Endothelial cell of umbilical vein (primary cell): ENCODE results near the gene SRGN. TPM values are rescaled to one million over a fixed set of nuclear protein-coding genes. Genes with fewer than 3 reads are reported as not detected.
"Not testable (repeated sequence)": the region's sequence is repeated elsewhere in the genome, so short reads cannot be mapped to it uniquely, and the experiment has no call there.

Source experiments
- BruUV-seq: library from RNA; stranded (reverse); fragments of 400-500 nt; replicated peaks from 2 replicates; lab custom pipeline; 2021; lab: Mats Ljungman, UMichigan
- CTCF ChIA-PET: fragments of 300-600, 350-600 bp; sonication (Branson Sonifier 250); formaldehyde crosslinking; loops from one replicate; lab custom pipeline; 2021; ENCODE audit warnings: antibody characterized with exemption, inconsistent platforms; lab: Charles Lee
- POLR2A ChIA-PET: fragments of 300-600, 350-600 bp; sonication (Branson Sonifier 250); formaldehyde crosslinking; loops from one replicate; lab custom pipeline; 2021; ENCODE audit warnings: antibody characterized with exemption, inconsistent platforms; lab: Charles Lee
- DNase-seq: peaks from one replicate; pipeline ENCODE4 v3.0.0-alpha.2; 2011; ENCODE audit warnings: low read depth, low spot score
- FAIRE-seq: peaks from 2 replicates; lab custom pipeline; 2011; peaks lifted over from hg19 to GRCh38; lab: Jason Lieb, UNC
- H2AFZ ChIP-seq: 2 replicates; pipeline ENCODE4 v1.6.0; 2012; ENCODE audit warnings: low read depth, low read length, control low read depth, inconsistent platforms
- H3K27ac ChIP-seq: 2 replicates; pipeline ENCODE4 v1.5.1; 2011; ENCODE audit warnings: low read depth, mild to moderate bottlenecking, control low read depth, low read length, moderate library complexity; ENCODE audit not compliant: insufficient read depth
- H3K27me3 ChIP-seq, 2 experiments: 2 replicates each; pipeline versions ENCODE4 v1.6.0 to v1.6.1; 2011; ENCODE audit warnings: low read length in 2 of 2, mixed read lengths in 1 of 2; ENCODE audit not compliant: control insufficient read depth in 2 of 2, insufficient read depth in 2 of 2
- H3K36me3 ChIP-seq, 2 experiments: 2 replicates in 1 of 2; 3 replicates in 1 of 2; pipeline ENCODE4 v1.5.1; 2011; ENCODE audit warnings: low read length in 2 of 2, mild to moderate bottlenecking in 1 of 2, moderate library complexity in 1 of 2; ENCODE audit not compliant: control insufficient read depth in 2 of 2, insufficient read depth in 2 of 2; ENCODE audit errors: extremely low read depth in 1 of 2
- H3K4me1 ChIP-seq: 3 replicates; pipeline ENCODE4 v1.5.1; 2011; ENCODE audit warnings: mild to moderate bottlenecking, low read length; ENCODE audit not compliant: control insufficient read depth, insufficient read depth; ENCODE audit errors: extremely low read depth
- H3K4me2 ChIP-seq: 2 replicates; pipeline ENCODE4 v1.6.1; 2011; ENCODE audit warnings: low read length, control low read depth, mixed read lengths; ENCODE audit not compliant: insufficient read depth
- H3K4me3 ChIP-seq, 3 experiments: fragments of 200-600 bp in 1 of 3; sonication (generic), shearing (Covaris generic) in 1 of 3; replicated peaks in 1 of 3; 2 replicates each; pipeline ENCODE4 v1.5.1; 2011 to 2016; ENCODE audit warnings: control low read depth in 3 of 3, low read length in 3 of 3, mild to moderate bottlenecking in 2 of 3, inconsistent platforms in 1 of 3, low read depth in 1 of 3, moderate library complexity in 1 of 3; ENCODE audit not compliant: insufficient read depth in 1 of 3
- H3K79me2 ChIP-seq: 2 replicates; pipeline ENCODE4 v1.6.0; 2012; ENCODE audit warnings: low read length, inconsistent platforms; ENCODE audit not compliant: control insufficient read depth, insufficient read depth
- H3K9ac ChIP-seq: replicated peaks from 2 replicates; pipeline ENCODE3; 2011; ENCODE audit warnings: low read length, control low read depth; ENCODE audit not compliant: insufficient read depth; ENCODE audit errors: extremely low read depth
- H3K9me1 ChIP-seq: replicated peaks from 3 replicates; pipeline ENCODE4 v1.6.0; 2011; ENCODE audit warnings: mild to moderate bottlenecking, low read length; ENCODE audit not compliant: control insufficient read depth, insufficient read depth; ENCODE audit errors: extremely low read depth
- H3K9me3 ChIP-seq: replicated peaks from 2 replicates; pipeline ENCODE4 v1.5.1; 2012; ENCODE audit warnings: low read length, inconsistent platforms; ENCODE audit not compliant: control insufficient read depth, insufficient read depth
- H4K20me1 ChIP-seq: replicated peaks from 2 replicates; pipeline ENCODE3; 2011; ENCODE audit warnings: mild to moderate bottlenecking, low read length; ENCODE audit not compliant: control insufficient read depth, insufficient read depth; ENCODE audit errors: extremely low read depth
- EZH2 ChIP-seq: IDR thresholded peaks from 2 replicates; pipeline ENCODE4 v1.6.1; 2012; ENCODE audit warnings: borderline replicate concordance, low read depth, mild to moderate bottlenecking, moderate library complexity, low read length, inconsistent platforms; ENCODE audit not compliant: severe bottlenecking
- FOS ChIP-seq: IDR thresholded peaks from 2 replicates; pipeline ENCODE4 v1.6.1; 2011; ENCODE audit warnings: mild to moderate bottlenecking, low read length, moderate library complexity, borderline replicate concordance; ENCODE audit not compliant: insufficient read depth
- GATA2 ChIP-seq: IDR thresholded peaks from 2 replicates; pipeline ENCODE4 v1.7.0; 2011; ENCODE audit warnings: low read depth, mild to moderate bottlenecking, moderate library complexity, mixed read lengths, low read length; ENCODE audit not compliant: insufficient read length, insufficient read depth
- JUN ChIP-seq: IDR thresholded peaks from 2 replicates; pipeline ENCODE4 v1.6.1; 2011; ENCODE audit warnings: borderline replicate concordance, low read depth; ENCODE audit not compliant: insufficient read length, insufficient read depth
- MYC ChIP-seq: IDR thresholded peaks from one replicate; pipeline ENCODE4 v1.6.1; 2011; ENCODE audit warnings: mild to moderate bottlenecking, low read depth, low read length
- POLR2A ChIP-seq: IDR thresholded peaks from 2 replicates; pipeline ENCODE4 v1.6.1; 2012; ENCODE audit warnings: low read depth, mild to moderate bottlenecking, control low read depth, low read length
- POLR2AphosphoS5 ChIP-seq: IDR thresholded peaks from 2 replicates; pipeline ENCODE4 v1.6.1; 2012; ENCODE audit warnings: low read depth, mild to moderate bottlenecking, control low read depth, low read length, moderate library complexity; ENCODE audit not compliant: insufficient read depth
- dilution Hi-C: fragments of 300-500 bp; cut with MboI; formaldehyde crosslinking; loops from one replicate; pipeline ENCODE4 v1.15.0; 2019; ENCODE audit warnings: low sequenced_read_pairs; ENCODE audit not compliant: extremely low pct_ligation_motif_present
- intact Hi-C: fragments of 100-400 bp; cut with micrococcal nuclease; formaldehyde crosslinking; loops from one replicate; pipeline ENCODE4 v1.10.0; 2022
- polyA plus RNA-seq, 4 experiments: library from polyadenylated mRNA; depleted of rRNA in 3 of 4; stranded (reverse) in 3 of 4; unstranded in 1 of 4; fragments of >200 nt; gene quantifications; 2 replicates each; pipeline versions ENCODE4 v1.2.1 to v1.2.3, GENCODE V29; 2011 to 2012; ENCODE audit warnings: missing spikeins in 1 of 4
- total RNA-seq: library from RNA; stranded (reverse); gene quantifications from 2 replicates; pipeline ENCODE4 v1.2.3, GENCODE V29; 2021
- TF ChIP-seq, protein P1 (sequence below), 2 donors: IDR thresholded peaks; 1 replicate in 1 of 2; 2 replicates in 1 of 2; pipeline ENCODE4 v1.5.1; 2011; ENCODE audit warnings: low read length in 2 of 2, mild to moderate bottlenecking in 2 of 2, moderate library complexity in 2 of 2, control low read depth in 1 of 2, inconsistent platforms in 1 of 2, low read depth in 1 of 2; ENCODE audit not compliant: insufficient read depth in 1 of 2; ENCODE audit errors: extremely low read depth in 1 of 2
- TF ChIP-seq, protein P2 (sequence below): IDR thresholded peaks from 2 replicates; pipeline ENCODE4 v1.6.1; 2011; ENCODE audit not compliant: insufficient read depth, insufficient read length

SRGN gene
- total and polyA plus RNA-seq, 2 donors (not counting 3 experiments of a cell fraction or from before 2014, with no cell fraction given) = 384 to 450 TPM

DNA sequence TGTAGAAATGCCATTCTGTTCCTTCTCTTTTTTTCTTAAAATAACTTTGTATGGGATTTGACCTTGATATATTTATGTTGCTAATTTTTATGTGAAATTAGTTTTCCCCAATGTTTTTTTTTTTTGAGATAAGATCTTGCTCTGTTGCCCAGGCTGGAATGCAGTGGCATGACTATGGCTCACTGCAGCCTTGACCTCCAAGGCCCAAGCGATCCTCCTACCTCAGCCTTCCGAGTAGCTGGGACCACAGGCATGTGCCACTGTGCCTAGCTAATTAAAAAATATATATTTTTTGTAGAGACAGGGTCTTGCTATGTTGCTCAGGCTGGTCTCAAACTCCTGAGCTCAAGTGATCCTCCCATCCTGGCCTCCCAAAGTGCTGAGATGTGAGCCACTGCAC is 52.1 kb downstream of the SRGN start:
- H3K4me1 ChIP-seq = no peaks in the 10 kb centered on the region
- H4K20me1 ChIP-seq = no peaks in the 10 kb centered on the region
- peaks cover under 1 to 3% of the 10 kb centered on the region in 2 experiments for H3K36me3 ChIP-seq
- H3K27me3 ChIP-seq = no peaks in the 10 kb centered on the region
- DNase-seq = no peak
- TF ChIP-seq GATA2 = no peak
- TF ChIP-seq POLR2AphosphoS5 = no peak
- TF ChIP-seq MYC = no peak
- TF ChIP-seq JUN = no peak
- no peak for TF ChIP-seq EZH2
- TF ChIP-seq POLR2A = no peak
- TF ChIP-seq FOS = no peak
- no peak overlapping the region for H3K27ac ChIP-seq
- peaks cover 50% of the 10 kb centered on the region for H3K79me2 ChIP-seq
- H3K9me3 ChIP-seq = no peaks in the 10 kb centered on the region
- dilution Hi-C loops (no loop called here), intact Hi-C loops (no loop called here)
- H2AFZ ChIP-seq = no peak overlapping the region
- CTCF ChIA-PET = no interaction called here
- POLR2A ChIA-PET = no interaction called here
- no peak overlapping the region for H3K9ac ChIP-seq
- H3K4me3 ChIP-seq = no peak overlapping the region
- no peak for FAIRE-seq
- H3K4me2 ChIP-seq = no peak overlapping the region
- no TSS peak for BruUV-seq
- H3K9me1 ChIP-seq = peaks cover 2% of the 10 kb centered on the region

DNA sequence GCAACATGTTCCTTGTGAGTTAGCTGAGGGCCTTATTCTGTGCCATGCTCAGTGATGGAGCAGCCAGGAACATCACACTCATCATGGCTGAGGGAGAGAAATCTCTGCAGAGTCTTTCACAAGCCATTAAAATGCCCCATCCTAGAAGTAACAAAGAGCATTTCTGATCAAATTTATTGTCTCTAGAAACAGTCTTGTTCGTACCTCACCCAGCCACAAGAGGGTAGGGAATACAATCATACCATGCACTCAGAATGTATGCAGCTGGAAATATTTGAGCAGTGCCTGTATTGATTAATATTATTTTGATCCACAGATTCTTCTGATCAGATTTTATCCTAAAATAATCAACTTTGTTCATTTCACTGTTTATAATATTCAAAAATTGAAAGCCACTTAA is 53.4 kb downstream of the SRGN start:
- peaks cover 0 to 2% of the 10 kb centered on the region in 2 experiments for H3K36me3 ChIP-seq
- TF ChIP-seq, protein P1, sequence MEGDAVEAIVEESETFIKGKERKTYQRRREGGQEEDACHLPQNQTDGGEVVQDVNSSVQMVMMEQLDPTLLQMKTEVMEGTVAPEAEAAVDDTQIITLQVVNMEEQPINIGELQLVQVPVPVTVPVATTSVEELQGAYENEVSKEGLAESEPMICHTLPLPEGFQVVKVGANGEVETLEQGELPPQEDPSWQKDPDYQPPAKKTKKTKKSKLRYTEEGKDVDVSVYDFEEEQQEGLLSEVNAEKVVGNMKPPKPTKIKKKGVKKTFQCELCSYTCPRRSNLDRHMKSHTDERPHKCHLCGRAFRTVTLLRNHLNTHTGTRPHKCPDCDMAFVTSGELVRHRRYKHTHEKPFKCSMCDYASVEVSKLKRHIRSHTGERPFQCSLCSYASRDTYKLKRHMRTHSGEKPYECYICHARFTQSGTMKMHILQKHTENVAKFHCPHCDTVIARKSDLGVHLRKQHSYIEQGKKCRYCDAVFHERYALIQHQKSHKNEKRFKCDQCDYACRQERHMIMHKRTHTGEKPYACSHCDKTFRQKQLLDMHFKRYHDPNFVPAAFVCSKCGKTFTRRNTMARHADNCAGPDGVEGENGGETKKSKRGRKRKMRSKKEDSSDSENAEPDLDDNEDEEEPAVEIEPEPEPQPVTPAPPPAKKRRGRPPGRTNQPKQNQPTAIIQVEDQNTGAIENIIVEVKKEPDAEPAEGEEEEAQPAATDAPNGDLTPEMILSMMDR (IDR thresholded peaks at IDR 0.05; ENCODE audit: extremely low read depth in 1 of 2, insufficient read depth in 1 of 2, low read depth in 1 of 2, low read length in 2 of 2) = no peak
- TF ChIP-seq POLR2A = no peak
- no peak for TF ChIP-seq JUN
- no peak for TF ChIP-seq POLR2AphosphoS5
- no peak for TF ChIP-seq FOS
- no peak for TF ChIP-seq MYC
- TF ChIP-seq EZH2 = no peak
- TF ChIP-seq, protein P2, sequence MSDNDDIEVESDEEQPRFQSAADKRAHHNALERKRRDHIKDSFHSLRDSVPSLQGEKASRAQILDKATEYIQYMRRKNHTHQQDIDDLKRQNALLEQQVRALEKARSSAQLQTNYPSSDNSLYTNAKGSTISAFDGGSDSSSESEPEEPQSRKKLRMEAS = no peak
- TF ChIP-seq GATA2 = no peak
- POLR2A ChIA-PET = no interaction called here
- peaks cover 2% of the 10 kb centered on the region for H3K9me1 ChIP-seq
- DNase-seq (no peak), FAIRE-seq (no peak)
- no peaks in the 10 kb centered on the region for H3K4me1 ChIP-seq
- no peaks in the 10 kb centered on the region for H4K20me1 ChIP-seq
- H3K4me3 ChIP-seq = no peak overlapping the region
- H3K9ac ChIP-seq = no peak overlapping the region
- intact Hi-C loops (no loop called here), dilution Hi-C loops (no loop called here)
- no peaks in the 10 kb centered on the region for H3K9me3 ChIP-seq
- no peak overlapping the region for H3K4me2 ChIP-seq
- H3K27me3 ChIP-seq = no peaks in the 10 kb centered on the region
- H2AFZ ChIP-seq = no peak overlapping the region
- H3K79me2 ChIP-seq = peaks cover 55% of the 10 kb centered on the region
- no TSS peak for BruUV-seq
- no peak overlapping the region for H3K27ac ChIP-seq
- CTCF ChIA-PET = interaction anchor here (1.2 kb wide), 1 partner anchor 30 kb away, joined by 3 read pairs; no protein-coding TSS in a partner anchor

DNA sequence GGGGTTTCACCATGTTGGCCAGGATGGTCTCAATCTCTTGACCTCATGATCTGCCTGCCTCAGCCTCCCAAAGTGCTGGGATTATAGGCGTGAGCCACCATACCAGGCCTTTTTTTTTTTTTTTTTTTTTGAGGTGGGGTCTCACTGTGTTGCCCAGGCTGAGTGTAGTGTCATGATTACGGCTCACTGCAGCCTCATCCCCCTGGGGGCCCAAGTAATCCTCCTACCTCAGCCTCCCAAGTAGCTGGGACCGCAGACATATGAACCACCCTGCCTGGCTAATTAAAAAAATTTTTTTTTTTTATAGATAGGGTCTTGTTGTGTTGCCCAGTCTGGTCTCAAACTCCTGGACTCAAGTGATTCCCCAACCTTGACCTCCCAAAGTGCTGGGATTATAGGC is 54.2 kb downstream of the SRGN start:
- BruUV-seq, H3K27ac ChIP-seq, FAIRE-seq, H3K4me2 ChIP-seq, H4K20me1 ChIP-seq, dilution Hi-C loops, H3K9me1 ChIP-seq, POLR2A ChIA-PET, DNase-seq, H3K36me3 ChIP-seq, H2AFZ ChIP-seq, H3K9me3 ChIP-seq, H3K4me3 ChIP-seq, intact Hi-C loops, H3K27me3 ChIP-seq, H3K9ac ChIP-seq, H3K4me1 ChIP-seq: not testable (repeated sequence)
- H3K79me2 ChIP-seq = peaks cover 62% of the 10 kb centered on the region
- CTCF ChIA-PET = interaction anchor here (1.2 to 1.3 kb wide), 2 partner anchors 137 to 161 kb away, joined by 4 to 6 read pairs; no protein-coding TSS in a partner anchor
